ENCODE measurements around the gene RALGDS. TPM values are rescaled to one million over a fixed set of nuclear protein-coding genes. Genes with fewer than 3 reads are reported as not detected.

Gene RALGDS
- total RNA-seq, 1 donor from 2014 or later, result 29.2 TPM

DNA sequence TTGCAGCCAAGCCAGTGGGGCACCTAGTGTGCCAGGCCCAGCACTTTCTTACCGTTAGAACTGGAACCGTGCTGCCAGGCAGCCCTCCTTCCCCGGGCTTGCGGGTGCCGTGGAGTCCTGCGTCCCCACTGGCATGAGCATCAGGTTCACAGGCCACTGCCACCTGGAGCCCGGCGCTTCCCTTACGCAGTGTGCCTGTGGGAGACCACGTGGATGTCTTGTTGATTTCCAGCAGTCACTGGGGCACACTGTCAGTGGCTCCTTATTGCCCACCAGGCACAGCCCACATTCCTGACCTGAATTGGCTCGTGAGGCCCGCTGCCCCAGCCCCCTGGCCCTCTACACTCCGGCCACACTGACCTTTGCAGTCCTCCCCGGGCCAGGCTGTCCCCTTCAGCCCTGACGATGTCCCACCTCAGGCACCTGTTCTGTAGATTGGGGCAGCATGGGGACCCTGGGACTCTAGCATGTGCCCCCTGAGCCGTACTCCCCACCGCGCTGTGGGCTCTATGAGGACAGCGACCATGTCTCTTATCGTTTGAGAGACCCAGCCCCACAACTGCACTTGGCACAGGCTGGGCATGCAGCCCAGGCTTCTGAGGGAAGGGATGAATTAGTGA lies 69.6 kb downstream of the RALGDS start:
- Mint-ChIP-seq H3K9me3 (no peaks in the 10 kb centered on the region), H3K27me3 (no peaks in the 10 kb centered on the region), H3K27ac (no peak overlapping the region), H3K4me3 (no peak overlapping the region), H3K36me3 (ENCODE audit: low read depth) (peaks cover 76% of the 10 kb centered on the region), H3K4me1 (no peaks in the 10 kb centered on the region)
- TF ChIP-seq, protein P1, sequence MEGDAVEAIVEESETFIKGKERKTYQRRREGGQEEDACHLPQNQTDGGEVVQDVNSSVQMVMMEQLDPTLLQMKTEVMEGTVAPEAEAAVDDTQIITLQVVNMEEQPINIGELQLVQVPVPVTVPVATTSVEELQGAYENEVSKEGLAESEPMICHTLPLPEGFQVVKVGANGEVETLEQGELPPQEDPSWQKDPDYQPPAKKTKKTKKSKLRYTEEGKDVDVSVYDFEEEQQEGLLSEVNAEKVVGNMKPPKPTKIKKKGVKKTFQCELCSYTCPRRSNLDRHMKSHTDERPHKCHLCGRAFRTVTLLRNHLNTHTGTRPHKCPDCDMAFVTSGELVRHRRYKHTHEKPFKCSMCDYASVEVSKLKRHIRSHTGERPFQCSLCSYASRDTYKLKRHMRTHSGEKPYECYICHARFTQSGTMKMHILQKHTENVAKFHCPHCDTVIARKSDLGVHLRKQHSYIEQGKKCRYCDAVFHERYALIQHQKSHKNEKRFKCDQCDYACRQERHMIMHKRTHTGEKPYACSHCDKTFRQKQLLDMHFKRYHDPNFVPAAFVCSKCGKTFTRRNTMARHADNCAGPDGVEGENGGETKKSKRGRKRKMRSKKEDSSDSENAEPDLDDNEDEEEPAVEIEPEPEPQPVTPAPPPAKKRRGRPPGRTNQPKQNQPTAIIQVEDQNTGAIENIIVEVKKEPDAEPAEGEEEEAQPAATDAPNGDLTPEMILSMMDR (IDR thresholded peaks at IDR 0.05), result no peak
- ATAC-seq (ENCODE audit: low read depth) (no peak), DNase-seq (no peak)
- intact Hi-C loops (cut with micrococcal nuclease), result no loop called here
- ChIA-PET POLR2A (no interaction called here), CTCF (no interaction called here)

DNA sequence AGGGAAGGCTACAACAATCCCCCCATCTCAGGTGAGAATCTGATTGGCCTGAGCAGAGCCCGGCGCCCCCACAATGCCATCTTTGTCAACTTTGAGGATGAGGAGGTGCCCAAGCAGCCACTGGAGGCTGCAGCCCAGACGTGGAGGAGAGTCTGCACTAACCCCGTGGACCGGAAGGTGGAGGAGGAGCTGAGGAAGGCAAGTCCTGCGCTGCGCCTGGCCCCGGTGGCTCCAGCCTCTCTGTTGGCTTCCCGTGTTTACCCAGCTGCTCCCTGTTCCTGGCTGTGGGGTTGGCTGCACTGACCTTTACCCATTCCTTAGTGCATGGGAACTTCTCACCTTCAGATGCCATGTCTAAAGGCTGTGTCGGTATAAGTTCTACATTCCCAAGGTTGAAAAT lies 70.3 kb downstream of the RALGDS start:
- no peaks in the 10 kb centered on the region for H3K27me3 Mint-ChIP-seq
- ATAC-seq (ENCODE audit: low read depth) (no peak), DNase-seq (no peak)
- H3K36me3 Mint-ChIP-seq (ENCODE audit: low read depth), result peaks cover 76% of the 10 kb centered on the region
- H3K4me1 Mint-ChIP-seq, result no peaks in the 10 kb centered on the region
- H3K27ac Mint-ChIP-seq, result no peak overlapping the region
- TF ChIP-seq, protein P1 (IDR thresholded peaks at IDR 0.05), result no peak
- ChIA-PET POLR2A (no interaction called here), CTCF (no interaction called here)
- H3K9me3 Mint-ChIP-seq, result no peaks in the 10 kb centered on the region
- intact Hi-C loops (cut with micrococcal nuclease), result no loop called here
- H3K4me3 Mint-ChIP-seq, result no peak overlapping the region

DNA sequence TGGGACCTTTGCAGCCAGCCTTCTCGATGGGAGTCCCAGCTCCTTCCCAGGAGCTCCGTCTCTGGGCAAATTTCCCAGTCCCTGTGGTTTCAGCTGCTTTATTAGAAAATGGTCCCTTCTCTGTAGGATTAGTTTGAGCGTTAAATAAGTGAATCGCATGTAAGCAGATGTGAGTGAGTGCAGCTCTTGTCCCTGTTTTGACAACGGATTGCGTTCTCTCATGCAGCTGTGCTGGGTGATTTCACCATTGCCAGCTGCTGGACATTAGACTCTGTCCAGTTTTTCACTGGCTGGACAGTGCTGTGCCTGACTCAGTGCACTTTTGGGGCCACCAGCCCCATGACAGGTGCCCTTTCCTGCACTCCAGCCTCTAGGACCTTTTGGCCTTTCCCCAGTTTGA lies 70.9 kb downstream of the RALGDS start:
- H3K36me3 Mint-ChIP-seq (ENCODE audit: low read depth), result peaks cover 75% of the 10 kb centered on the region
- TF ChIP-seq, protein P1 (IDR thresholded peaks at IDR 0.05), result no peak
- H3K27ac Mint-ChIP-seq, result no peak overlapping the region
- ATAC-seq (ENCODE audit: low read depth), result no peak
- POLR2A ChIA-PET, result no interaction called here
- CTCF ChIA-PET, result no interaction called here
- no peaks in the 10 kb centered on the region for H3K27me3 Mint-ChIP-seq
- DNase-seq, result no peak
- H3K9me3 Mint-ChIP-seq, result no peaks in the 10 kb centered on the region
- H3K4me1 Mint-ChIP-seq, result no peaks in the 10 kb centered on the region
- H3K4me3 Mint-ChIP-seq, result no peak overlapping the region
- intact Hi-C loops (cut with micrococcal nuclease), result no loop called here

DNA sequence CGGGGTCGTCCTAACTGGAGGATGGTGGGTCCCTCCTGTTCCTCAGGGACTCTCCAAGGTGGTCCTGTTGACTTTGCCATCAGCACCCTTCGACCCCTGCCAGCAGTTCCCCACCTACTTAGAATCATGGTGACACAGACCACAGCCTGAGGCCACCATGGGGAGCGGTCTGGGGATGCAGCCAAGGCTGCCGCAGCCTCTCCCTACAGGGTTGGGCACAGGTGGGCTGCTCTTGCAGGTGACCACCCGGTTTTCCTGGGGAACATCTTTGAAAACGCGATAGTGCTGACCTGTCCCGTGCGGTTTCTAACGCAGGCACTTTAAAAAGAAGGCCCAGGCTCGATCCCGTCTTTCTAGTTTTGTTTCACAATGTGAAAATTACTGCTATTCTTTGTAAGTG lies 72.0 kb downstream of the RALGDS start:
- Mint-ChIP-seq H3K4me3 (no peak overlapping the region), H3K27ac (no peak overlapping the region), H3K36me3 (ENCODE audit: low read depth) (peaks cover 78% of the 10 kb centered on the region), H3K4me1 (no peaks in the 10 kb centered on the region), H3K27me3 (no peaks in the 10 kb centered on the region), H3K9me3 (no peaks in the 10 kb centered on the region)
- TF ChIP-seq, protein P1 (IDR thresholded peaks at IDR 0.05), result no peak
- DNase-seq (no peak), ATAC-seq (ENCODE audit: low read depth) (no peak)
- intact Hi-C loops (cut with micrococcal nuclease), result no loop called here
- POLR2A ChIA-PET, result no interaction called here
- CTCF ChIA-PET, result interaction anchor here (1.0 kb wide), 1 partner anchor 95 kb away, joined by 4 read pairs; no protein-coding TSS in a partner anchor

DNA sequence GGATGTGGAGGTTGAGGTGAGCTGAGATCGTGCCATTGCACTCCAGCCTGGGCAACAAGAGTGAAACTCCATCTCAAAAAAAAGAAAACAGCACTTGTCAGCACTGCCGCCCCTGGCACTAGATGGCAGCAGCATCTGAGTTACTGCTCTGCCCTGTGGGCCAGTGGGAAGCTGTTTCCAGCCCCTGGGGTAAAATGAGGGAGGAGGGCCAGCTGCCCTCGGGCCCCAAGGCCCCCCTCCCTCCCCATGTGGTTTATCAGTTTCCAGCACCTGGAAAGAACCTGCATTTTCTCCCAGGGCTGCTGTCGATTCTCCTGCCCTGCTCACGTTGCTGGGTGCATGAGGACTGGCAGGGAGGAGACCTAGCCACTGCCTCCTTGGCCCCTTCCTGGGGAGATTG lies 72.4 kb downstream of the RALGDS start:
- peak; percentile 49 for ATAC-seq (ENCODE audit: low read depth)
- TF ChIP-seq, protein P1 (IDR thresholded peaks at IDR 0.05), result no peak
- no peak overlapping the region for H3K4me3 Mint-ChIP-seq
- no peaks in the 10 kb centered on the region for H3K27me3 Mint-ChIP-seq
- H3K36me3 Mint-ChIP-seq (ENCODE audit: low read depth), result peaks cover 78% of the 10 kb centered on the region
- no peak for DNase-seq
- CTCF ChIA-PET, result interaction anchor here (0.7 to 1.0 kb wide), 2 partner anchors 96 to 151 kb away, joined by 3 to 4 read pairs; no protein-coding TSS in a partner anchor
- no peaks in the 10 kb centered on the region for H3K4me1 Mint-ChIP-seq
- H3K27ac Mint-ChIP-seq, result no peak overlapping the region
- no peaks in the 10 kb centered on the region for H3K9me3 Mint-ChIP-seq
- POLR2A ChIA-PET, result no interaction called here
- intact Hi-C loops (cut with micrococcal nuclease), result no loop called here

Other genes starting within 250 kb of the RALGDS start
- gene AK8, start 243.0 kb downstream of the RALGDS start, total RNA-seq, result 0.93 and 1.0 TPM in 2 replicates
- gene SPACA9, start 242.3 kb downstream of the RALGDS start, total RNA-seq, result 1.2 and 1.6 TPM in 2 replicates
- gene TSC1, start 176.6 kb downstream of the RALGDS start, total RNA-seq, result 51.7 and 61.4 TPM in 2 replicates
- gene GFI1B, start 142.5 kb downstream of the RALGDS start, total RNA-seq, result 0.07 and 0.38 TPM in 2 replicates
- 53.6 and 56.6 TPM in 2 replicates for gene GTF3C5, start 90.2 kb downstream of the RALGDS start, total RNA-seq
- gene CEL, start 59.3 kb downstream of the RALGDS start, total RNA-seq, result 0.49 and 0.64 TPM in 2 replicates
- gene GBGT1, start 42.7 kb upstream of the RALGDS start, total RNA-seq, result 42.2 and 49.5 TPM in 2 replicates
- gene OBP2B, start 88.0 kb upstream of the RALGDS start, total RNA-seq, result not detected in 2 replicates
- gene ABO, start 154.0 kb upstream of the RALGDS start, total RNA-seq, result not detected in 2 replicates
- gene SURF6, start 214.9 kb upstream of the RALGDS start, total RNA-seq, result 22.4 and 23.9 TPM in 2 replicates
- gene MED22, start 226.9 kb upstream of the RALGDS start, total RNA-seq, result 40.7 and 45.7 TPM in 2 replicates
- 3,786 and 4,134 TPM in 2 replicates for gene RPL7A, start 227.0 kb upstream of the RALGDS start, total RNA-seq
- gene SURF1, start 235.2 kb upstream of the RALGDS start, total RNA-seq, result 33.6 and 38.9 TPM in 2 replicates
- 17.3 and 17.8 TPM in 2 replicates for gene SURF2, start 235.3 kb upstream of the RALGDS start, total RNA-seq